Left ventricle myocardium inferior (tissue), 1 donor: ENCODE results near the gene BCL11B. TPM values are rescaled to one million over a fixed set of nuclear protein-coding genes. Genes with fewer than 3 reads are reported as not detected.

Source experiments
- DNase-seq: peaks from one replicate; pipeline ENCODE4 v3.0.0-alpha.2; 2020
- H3K27ac ChIP-seq: fragments of 200-600 bp; replicated peaks from 2 replicates; pipeline ENCODE4 v1.8.0; 2021
- H3K27me3 ChIP-seq: fragments of 200-600 bp; 2 replicates; pipeline ENCODE4 v1.8.0; 2021; ENCODE audit warnings: low read depth
- H3K36me3 ChIP-seq: fragments of 200-600 bp; 2 replicates; pipeline ENCODE4 v1.8.0; 2021
- H3K4me1 ChIP-seq: fragments of 200-600 bp; 2 replicates; pipeline ENCODE4 v1.8.0; 2021
- H3K4me3 ChIP-seq: fragments of 200-600 bp; 2 replicates; pipeline ENCODE4 v1.8.0; 2021; ENCODE audit warnings: mild to moderate bottlenecking, moderate library complexity
- H3K9me3 ChIP-seq: fragments of 200-600 bp; replicated peaks from 2 replicates; pipeline ENCODE4 v1.8.0; 2021
- intact Hi-C: fragments of 100-400 bp; cut with micrococcal nuclease; formaldehyde crosslinking; loops from one replicate; pipeline ENCODE4 v1.11.0; 2022
- total RNA-seq: library from RNA; stranded (reverse); fragmentation: NEBNext Ultra II Directional; extraction: Animal tissue kit (Norgen Biotek cat#: 25700); gene quantifications from one replicate; pipeline ENCODE4 v1.2.1, GENCODE V29; 2021
- TF ChIP-seq, protein P1 (sequence below): fragments of 200-600 bp; IDR thresholded peaks from 2 replicates; pipeline ENCODE4 v1.8.0; 2021; ENCODE audit warnings: antibody characterized with exemption, mild to moderate bottlenecking, borderline replicate concordance
- donor health status: DM: no; HTN: yes; CAD: no; lungs with severe emphysema.

BCL11B gene
- total RNA-seq, 1 donor from 2014 or later, result 0.11 TPM

DNA sequence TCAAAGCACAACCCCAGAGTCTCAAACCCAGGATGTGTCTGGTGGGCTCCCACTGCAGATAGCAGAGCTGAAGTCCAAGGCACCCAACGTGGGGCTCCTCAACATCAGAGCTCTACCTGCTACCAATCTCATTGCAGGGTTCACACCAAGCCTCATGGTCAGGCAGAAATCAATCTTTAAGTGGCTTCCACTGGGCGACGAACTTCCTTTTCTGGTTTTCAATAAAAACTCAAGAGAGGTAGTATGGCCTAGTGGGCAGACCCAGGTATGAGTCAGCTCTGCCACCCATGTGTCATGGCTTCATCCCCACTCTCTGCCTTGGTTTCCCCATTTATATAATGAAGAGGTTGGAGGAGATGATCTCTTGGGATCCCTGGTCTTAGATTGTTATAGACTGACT lies 47.0 kb downstream of the BCL11B start:
- TF ChIP-seq, protein P1, sequence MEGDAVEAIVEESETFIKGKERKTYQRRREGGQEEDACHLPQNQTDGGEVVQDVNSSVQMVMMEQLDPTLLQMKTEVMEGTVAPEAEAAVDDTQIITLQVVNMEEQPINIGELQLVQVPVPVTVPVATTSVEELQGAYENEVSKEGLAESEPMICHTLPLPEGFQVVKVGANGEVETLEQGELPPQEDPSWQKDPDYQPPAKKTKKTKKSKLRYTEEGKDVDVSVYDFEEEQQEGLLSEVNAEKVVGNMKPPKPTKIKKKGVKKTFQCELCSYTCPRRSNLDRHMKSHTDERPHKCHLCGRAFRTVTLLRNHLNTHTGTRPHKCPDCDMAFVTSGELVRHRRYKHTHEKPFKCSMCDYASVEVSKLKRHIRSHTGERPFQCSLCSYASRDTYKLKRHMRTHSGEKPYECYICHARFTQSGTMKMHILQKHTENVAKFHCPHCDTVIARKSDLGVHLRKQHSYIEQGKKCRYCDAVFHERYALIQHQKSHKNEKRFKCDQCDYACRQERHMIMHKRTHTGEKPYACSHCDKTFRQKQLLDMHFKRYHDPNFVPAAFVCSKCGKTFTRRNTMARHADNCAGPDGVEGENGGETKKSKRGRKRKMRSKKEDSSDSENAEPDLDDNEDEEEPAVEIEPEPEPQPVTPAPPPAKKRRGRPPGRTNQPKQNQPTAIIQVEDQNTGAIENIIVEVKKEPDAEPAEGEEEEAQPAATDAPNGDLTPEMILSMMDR, result no peak
- no peak overlapping the region for H3K27ac ChIP-seq
- H3K27me3 ChIP-seq, result peaks cover 79% of the 10 kb centered on the region

DNA sequence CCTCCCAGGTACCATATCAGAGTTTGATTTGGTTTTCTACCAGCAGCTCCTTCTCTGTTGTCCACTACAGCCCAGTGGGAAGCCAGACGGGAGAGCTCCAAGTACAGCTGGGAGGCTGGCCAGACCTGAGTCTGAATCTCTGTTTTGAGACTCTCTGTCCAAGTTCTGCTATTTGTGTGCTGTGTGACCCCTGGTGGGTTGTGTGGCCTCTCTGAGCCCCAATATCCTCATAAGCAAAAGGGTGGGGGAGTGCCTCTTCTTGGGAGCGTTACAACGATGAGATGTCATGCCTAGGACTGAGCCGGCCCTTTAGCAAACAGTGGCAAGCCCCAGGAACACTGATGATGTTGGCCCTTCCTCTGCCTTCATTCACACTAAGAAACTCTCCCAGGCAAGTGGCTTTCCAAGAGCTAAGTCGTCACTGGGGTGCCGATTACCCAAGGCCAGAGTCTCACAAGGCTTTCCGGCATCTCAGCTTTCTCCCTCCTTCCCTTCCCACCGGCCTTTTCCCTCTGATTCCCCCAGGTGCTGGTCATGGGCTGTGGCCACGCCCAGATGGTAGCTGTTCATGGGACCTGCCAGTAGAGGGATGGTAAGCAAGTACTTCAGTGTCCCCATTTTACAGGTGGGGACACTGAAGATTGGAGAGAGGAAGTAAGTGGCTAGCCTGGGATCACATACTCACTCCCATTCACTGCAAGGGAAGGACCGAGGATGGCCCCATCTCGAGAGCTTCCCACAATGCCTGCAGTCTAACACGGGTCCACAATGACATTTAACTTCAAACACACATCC lies 47.7 kb downstream of the BCL11B start:
- Histone ChIP-seq H3K36me3 (no peaks in the 10 kb centered on the region), H3K4me1 (no peaks in the 10 kb centered on the region), H3K9me3 (no peaks in the 10 kb centered on the region), H3K27ac (no peak overlapping the region), H3K27me3 (peaks cover 80% of the 10 kb centered on the region), H3K4me3 (no peak overlapping the region)
- intact Hi-C loops, result no loop called here
- TF ChIP-seq, protein P1, result no peak
- no peak for DNase-seq

More for the DNA sequence above, 47.0 kb downstream of the BCL11B start:
- Histone ChIP-seq H3K36me3 (no peaks in the 10 kb centered on the region), H3K9me3 (no peaks in the 10 kb centered on the region), H3K4me3 (no peak overlapping the region), H3K4me1 (no peaks in the 10 kb centered on the region)
- no peak for DNase-seq
- intact Hi-C loops, result no loop called here

DNA sequence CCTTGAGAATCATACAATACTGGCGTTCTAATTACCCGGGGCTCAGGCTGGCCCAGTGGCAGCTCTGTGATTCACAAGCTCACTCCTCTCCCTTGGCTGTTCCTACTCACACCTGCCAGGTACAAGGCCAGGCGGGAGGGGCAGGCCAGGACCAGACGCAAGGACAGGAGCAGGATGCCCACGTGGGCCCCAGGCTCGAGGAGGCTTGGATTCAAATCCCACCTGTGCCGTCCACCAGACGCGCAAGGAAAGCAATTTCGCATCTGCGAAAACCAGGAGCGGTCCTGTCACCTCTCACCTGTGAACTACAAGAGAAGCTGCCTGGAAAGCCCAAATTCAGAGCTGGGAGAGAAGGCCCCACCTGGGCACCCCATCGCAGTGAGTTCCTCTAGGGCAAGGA lies 50.6 kb downstream of the BCL11B start:
- Histone ChIP-seq H3K4me1 (no peaks in the 10 kb centered on the region), H3K27me3 (peaks cover 67% of the 10 kb centered on the region), H3K27ac (no peak overlapping the region), H3K9me3 (no peaks in the 10 kb centered on the region), H3K4me3 (no peak overlapping the region), H3K36me3 (no peaks in the 10 kb centered on the region)
- intact Hi-C loops, result no loop called here
- TF ChIP-seq, protein P1, result no peak
- no peak for DNase-seq

DNA sequence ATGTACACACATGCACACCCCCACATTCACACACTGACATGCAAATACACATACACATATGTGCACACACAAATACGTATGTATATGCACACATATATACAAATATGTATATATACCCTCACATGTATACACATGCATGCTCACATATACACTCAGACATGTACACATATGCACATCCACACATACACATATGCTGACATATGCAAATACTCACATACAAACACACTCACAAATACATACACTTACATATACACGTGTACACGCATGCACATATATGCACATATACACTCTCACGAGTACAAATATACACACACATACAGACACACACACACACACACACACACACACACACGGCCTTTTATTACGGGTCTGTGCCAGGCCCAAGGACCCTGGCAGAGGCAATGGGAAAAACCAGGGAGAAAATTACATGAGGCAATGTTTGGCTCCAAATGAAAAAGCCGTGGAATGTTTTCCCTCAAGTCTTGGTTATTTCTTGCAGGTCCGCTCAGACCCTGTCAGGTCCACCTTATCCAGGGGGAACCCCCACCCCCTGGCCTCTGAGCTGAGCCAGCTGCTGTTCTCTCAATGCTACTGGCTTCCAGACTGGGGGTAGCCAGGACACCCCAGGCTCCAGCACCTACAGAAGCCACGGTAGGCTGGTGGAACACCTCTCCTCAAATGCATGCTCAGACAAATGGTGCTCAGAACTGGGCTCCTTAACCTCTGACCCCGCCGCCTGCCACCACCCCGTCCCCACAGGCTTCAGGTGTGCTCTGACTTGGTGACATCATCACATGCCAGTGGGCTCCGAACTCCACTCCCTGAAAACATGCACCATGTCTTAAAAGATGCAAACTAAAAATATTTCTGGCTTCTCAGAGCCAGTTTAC lies 54.7 kb downstream of the BCL11B start:
- intact Hi-C loops, result no loop called here
- no peak overlapping the region for H3K4me3 ChIP-seq
- no peaks in the 10 kb centered on the region for H3K36me3 ChIP-seq
- H3K4me1 ChIP-seq, result no peaks in the 10 kb centered on the region
- peaks cover 54% of the 10 kb centered on the region for H3K27me3 ChIP-seq
- no peaks in the 10 kb centered on the region for H3K9me3 ChIP-seq
- DNase-seq, result no peak
- no peak overlapping the region for H3K27ac ChIP-seq
- TF ChIP-seq, protein P1, result no peak

DNA sequence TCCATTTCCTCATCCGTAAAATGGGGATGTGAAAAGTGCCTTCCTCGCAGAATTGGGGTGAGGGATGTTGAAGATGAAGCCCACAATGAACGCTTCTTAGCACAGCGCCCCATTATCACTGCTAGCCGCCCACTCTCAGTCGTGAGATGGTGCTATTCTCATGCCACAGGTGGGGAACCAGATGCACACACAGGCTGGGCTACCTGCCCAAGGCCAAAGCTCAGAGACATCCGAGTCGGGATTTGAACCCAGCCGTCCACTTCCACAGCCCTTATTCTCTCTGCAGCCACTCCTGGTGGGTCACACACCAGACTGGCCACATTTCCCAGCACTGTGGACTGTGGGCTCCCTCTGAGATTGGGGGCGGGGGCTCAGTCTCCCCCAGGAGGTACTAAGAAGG lies 55.8 kb downstream of the BCL11B start:
- Histone ChIP-seq H3K4me3 (no peak overlapping the region), H3K4me1 (no peaks in the 10 kb centered on the region), H3K9me3 (no peaks in the 10 kb centered on the region), H3K36me3 (no peaks in the 10 kb centered on the region), H3K27me3 (peaks cover 53% of the 10 kb centered on the region), H3K27ac (no peak overlapping the region)
- no peak for DNase-seq
- intact Hi-C loops, result no loop called here
- TF ChIP-seq, protein P1, result no peak
